ENCODE results near the gene FSD1L.
"Not testable (repeated sequence)": the region's sequence is repeated elsewhere in the genome, so short reads cannot be mapped to it uniquely, and the experiment has no call there.

FSD1L gene

DNA sequence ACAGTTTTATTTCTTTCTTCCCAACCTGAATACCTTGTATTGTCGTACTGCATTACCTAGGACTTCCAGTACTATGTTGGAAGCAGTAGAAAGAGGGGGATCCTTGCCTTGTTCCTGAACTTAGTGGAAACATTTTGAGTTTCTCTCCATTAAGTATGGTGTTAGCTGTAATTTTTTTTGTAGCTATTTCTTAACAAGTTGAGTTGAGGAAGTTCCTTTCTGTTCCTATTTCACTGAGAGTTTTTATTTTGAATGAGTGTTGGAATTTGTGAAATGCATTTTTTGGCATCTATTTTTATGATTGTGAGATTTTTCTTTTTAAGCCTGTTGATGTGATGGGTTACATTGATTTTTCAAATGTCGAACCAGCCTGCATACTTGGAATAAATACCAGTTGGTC is 49.0 kb downstream of the FSD1L start:
- no peak for DNase-seq

DNA sequence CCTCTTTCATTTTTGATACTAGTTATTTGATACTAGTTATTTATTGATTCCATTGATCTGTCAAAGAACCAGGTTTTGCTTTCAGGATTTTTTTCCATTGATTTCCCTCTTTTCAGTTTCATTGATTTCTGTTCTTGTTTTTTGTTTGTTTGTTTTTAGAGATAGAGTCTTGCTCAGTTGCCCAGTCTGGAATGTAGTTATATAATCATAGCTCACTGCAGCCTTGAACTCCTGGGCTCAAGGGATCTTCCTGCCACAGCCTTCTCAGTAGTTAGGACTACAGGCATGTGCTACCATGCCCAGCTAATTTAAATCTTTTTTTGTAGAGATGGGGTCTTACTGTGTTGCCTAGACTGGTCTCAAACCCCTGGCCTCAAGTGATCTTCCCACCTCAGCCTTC is 49.9 kb downstream of the FSD1L start:
- DNase-seq: no peak

DNA sequence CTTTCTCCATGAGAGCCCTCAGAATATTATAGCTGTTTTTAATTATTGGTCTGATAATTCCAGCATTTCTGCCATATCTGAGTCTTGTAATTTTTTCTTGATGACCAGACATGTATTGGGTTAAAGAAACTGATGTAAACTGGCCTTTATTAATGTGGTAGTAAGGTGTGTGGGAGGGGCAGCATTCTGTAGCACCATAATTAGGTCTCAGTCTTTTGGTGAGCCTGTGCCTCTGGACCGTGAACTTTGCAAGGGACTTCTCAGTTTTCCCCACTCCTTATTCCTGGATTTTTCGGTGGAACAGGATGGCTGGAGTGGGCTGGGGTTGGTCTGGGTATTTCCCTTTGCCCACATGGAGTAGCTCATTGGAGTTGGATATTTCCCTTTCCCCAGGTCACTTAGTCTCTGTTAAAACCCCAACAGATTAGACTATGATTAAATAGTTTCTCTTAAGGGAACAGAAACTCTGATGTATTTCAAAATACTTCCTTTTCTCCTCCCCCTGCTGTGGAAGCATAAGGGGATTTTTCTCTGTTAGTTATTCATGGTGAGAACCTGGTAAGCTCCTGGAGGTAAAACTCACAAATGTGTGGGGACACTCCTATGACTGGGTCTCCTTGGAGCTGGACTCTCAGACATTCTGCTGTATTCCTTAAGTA is 52.4 kb downstream of the FSD1L start:
- DNase-seq: no peak

DNA sequence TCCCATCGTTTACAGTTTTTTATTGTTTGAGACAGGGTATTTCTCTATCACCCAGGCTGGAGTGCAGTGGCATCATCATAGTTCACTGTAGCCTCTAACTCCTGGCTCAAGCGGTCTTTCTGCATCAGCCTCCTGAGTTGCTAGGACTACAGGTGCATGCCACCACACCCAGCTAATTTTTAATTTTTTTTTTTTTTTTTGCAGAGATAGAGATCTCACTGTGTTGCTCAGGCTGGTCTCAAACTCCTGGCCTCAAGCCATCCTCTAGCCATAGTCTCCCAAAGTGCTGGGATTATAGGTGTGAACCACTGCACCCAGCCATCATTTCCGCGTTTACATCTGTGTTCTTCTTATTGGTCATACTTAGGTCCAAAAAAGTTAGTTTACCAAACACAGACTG is 53.6 kb downstream of the FSD1L start:
- no peak for DNase-seq

DNA sequence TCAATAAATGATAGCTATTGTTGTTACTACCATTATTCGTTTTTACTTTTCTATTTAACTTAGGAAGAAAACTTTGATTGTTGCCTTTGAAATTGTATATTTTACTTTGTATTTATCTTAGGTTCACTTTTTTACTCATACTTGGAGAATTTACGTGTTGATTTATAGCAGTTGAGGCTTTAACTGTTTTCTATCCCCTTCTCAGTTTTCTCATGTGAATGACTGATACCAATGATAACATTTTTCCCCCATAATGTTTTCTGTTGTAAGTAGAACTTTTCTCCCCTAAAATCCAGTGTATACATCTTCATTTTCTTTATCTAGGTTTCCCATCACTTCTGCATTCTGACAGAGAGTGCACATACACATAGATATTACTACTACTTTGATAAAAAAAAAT is 54.4 kb downstream of the FSD1L start:
- no peak for DNase-seq

DNA sequence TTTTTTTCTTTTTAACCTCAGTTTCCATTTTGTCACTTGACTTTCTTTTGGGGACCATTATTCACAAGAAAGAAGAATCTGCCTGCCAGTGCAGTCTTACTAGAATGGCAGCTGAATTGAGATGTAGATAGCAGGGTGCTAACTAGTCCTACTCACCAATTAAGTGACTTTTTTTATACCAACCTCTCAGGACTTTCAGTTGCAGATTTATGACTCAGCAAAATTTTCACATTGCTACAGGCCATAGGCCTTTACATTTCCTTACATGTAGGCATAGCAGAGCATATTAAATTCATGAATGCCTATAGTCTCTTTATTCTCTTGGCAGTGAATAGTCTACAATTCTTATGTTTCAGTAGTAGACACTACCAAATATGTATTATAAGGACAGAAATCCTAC is 56.0 kb downstream of the FSD1L start:
- no peak for DNase-seq

DNA sequence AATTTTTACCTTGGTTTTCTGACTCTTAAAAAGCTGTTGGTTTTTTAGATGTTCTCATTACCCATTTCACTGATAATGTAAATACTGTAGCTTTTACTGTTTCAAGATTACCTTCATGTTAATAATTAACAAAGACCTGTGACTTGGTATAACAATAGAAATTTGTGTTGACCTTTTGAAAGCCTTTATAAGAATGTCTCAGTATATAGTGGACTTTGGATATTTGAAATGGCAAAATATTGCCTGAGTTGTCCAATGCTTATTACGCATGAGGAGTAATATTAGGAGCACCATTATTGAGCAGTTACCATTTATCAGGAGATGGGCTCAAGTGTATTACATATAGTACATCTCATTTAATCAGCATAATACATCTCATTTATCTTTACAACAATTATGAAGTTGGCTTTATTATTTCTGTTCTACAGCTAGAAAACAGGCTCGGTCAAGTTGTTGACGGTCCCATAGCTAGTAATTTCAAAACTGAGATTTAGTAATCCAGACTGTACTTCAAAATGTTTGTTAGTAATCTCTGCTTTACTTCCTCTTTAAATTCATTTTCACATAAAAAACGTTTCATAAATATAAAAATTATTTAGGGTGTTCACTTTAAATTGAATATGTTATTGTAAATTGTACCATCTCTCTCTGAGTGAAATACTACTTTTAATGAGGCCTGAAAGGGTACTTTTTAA is 59.4 kb downstream of the FSD1L start:
- no peak for DNase-seq

DNA sequence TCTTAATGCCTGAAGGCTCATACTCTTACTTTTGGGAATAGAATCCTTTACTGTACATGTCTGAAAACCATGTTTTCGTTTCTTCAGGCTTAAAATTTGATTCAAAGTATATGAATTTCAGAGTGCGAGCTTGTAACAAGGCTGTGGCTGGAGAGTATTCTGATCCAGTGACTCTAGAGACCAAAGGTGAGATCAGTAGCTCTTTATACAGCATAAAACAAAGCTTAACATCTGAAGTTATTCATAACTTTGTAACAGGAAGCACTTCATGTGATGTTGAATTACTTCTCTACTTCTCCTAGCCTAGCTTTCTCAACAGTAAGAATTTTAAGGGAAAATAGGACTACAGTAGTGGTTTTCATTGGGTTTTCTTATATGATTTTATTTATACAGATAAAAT is 60.7 kb downstream of the FSD1L start:
- no peak for DNase-seq

DNA sequence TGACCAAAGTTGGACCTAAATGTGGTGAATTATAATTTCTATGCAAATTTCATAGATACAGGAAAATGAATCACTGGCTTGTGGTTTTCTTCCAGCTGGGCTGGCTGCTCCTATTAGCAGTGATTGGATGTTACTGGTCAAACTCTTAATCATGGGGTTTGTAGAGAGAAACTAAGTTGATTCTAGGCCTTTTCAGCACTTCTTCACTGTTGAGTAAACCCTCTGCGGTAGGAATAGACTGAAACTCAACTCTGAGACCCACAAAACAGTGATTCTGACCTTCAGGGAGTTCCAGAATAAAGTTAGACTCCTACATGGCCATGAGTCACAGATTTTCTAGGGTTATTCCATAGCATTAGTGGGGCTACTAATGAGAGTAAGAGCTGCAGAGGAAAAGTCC is 62.2 kb downstream of the FSD1L start:
- no peak for DNase-seq

DNA sequence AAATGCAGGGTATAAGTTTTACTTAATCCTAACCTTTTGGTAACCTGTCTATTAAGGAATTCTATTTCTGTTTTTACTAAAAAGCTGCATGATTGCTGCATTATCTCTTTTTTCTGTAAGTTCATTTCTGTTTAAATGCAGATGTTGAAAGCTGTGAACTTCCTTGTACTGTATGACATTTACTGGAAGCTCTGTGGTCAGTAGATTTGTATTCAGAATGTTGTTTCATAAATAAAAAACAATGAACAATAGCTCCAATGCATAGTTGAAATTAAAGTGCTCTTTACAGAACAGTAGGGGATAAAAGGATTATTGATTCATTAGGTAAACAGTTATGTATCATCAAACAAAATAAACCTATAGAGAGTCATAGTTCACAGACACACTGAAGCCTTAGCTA is 63.6 kb downstream of the FSD1L start:
- DNase-seq: no peak

DNA sequence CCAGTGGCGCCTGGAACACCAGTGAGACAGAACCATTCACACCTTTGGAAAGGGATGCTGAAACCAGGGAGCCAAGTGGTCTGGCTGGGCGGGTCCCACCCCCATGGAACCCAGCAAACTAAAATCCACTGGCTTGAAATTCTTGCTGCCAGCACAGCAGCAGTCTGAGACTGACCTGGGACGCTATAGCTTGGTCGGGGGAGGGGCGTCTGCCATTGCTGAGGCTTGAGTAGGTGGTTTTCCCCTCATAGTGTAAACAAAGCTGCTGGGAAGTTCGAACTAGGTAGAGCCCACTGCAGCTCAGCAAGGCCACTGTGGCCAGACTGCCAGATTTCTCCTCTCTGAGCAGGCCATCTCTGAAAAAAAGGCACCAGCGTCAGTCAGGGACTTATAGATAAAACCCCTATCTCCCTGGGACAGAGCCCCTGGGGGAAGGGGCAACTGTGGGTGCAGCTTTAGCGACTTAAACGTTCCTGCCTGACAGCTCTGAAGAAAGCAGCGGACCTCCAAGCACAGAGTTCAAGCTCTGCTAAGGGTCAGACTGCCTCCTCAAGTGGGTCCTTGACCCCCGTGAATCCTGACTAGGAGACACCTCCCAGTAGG is 68.1 kb downstream of the FSD1L start:
- DNase-seq: no peak

DNA sequence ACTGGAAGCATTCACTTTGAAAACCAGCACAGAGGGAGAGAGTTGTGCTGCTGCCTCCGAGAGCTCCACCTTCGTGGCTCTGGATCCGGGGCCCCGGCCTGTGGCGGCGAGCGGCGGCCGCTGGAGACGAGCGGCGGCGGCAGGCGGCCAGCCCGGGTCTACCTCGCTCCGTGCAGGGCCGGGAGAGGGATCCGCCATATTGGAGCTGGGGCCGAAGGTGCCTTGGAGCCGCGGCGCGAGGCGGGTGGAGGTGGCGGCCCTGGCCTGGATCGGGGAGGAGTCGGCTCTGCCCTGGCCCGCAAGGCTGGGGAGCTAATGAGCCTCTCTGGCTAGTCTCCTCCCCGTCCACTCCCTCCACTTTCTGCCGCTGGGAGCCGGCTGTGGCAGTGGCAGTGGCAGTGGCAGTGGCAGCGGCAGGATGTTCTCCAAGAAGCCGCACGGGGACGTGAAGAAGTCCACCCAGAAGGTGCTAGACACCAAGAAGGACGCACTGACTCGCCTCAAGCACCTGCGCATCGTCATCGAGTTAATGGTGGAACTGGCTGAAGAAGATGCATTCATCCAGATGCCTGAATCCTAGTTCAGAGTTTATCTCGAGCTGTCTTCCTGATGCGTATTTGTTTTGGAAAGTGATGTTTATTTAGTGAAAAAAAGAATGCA is 72.0 kb downstream of the FSD1L start:
- peak; percentile 13 for DNase-seq

DNA sequence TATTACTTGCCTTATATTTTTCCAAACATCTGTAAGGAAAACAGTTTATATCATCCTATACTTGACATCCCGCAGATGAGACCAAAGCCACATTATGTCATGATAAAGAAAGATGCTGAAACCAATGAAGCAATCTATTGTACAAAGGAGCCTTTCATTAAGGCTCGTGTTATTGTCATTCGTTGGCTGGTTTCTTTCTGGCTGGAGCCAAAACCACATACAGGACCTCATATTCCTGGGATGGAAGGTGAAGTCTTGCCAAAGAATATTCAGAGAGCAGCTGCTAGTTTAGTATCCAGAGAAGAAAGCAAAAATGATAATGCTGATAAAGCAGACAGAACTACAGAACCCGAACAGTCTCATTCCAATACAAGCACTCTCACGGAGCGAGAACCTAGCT is 73.2 kb downstream of the FSD1L start:
- DNase-seq: not testable (repeated sequence)

DNA sequence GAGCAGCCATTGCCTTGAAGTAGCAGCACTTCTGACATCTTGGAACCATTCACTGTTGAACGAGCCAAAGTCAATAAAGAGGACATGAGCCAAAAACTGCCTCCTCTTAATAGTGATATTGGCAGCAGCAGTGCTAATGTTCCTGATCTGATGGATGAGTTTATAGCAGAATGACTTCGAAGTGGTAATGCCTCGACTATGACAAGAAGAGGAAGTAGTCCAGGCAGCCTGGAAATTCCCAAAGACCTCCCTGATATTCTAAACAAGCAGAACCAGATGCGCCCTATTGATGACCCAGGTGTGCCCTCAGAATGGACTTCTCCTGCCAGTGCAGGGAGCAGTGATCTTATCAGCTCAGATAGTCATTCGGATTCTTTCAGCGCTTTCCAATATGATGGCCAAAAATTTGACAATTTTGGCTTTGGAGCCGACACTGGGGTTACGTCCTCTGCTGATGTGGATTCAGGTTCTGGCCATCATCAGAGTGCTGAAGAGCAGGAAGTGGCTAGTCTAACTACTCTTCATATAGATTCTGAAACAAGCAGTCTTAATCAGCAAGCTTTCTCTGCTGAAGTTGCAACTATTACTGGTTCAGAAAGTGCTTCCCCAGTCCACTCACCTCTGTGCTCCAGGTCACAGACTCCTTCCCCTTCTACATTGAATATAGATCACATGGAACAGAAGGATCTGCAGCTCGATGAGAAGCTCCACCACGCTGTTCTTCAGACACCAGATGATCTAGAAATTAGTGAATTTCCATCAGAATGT is 75.0 kb downstream of the FSD1L start:
- not testable (repeated sequence) for DNase-seq

DNA sequence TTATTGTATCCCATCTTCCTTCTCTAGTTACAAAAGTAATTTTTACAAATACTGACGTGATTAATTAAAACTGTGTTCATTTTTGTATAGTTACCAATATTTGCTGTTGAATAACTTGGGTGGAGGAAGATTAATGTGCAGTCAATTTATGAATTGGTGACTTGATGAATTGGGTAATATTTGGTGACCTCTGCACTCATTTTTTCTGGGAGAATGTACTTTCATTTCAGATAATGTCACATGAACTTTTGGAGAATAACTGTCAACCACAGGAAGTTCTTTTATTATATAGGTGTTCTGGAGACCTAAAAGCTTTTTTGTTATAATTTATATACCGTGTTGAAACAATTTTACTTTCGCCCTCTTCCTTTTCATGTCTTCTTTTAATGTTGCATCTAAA is 83.7 kb downstream of the FSD1L start:
- no peak for DNase-seq

DNA sequence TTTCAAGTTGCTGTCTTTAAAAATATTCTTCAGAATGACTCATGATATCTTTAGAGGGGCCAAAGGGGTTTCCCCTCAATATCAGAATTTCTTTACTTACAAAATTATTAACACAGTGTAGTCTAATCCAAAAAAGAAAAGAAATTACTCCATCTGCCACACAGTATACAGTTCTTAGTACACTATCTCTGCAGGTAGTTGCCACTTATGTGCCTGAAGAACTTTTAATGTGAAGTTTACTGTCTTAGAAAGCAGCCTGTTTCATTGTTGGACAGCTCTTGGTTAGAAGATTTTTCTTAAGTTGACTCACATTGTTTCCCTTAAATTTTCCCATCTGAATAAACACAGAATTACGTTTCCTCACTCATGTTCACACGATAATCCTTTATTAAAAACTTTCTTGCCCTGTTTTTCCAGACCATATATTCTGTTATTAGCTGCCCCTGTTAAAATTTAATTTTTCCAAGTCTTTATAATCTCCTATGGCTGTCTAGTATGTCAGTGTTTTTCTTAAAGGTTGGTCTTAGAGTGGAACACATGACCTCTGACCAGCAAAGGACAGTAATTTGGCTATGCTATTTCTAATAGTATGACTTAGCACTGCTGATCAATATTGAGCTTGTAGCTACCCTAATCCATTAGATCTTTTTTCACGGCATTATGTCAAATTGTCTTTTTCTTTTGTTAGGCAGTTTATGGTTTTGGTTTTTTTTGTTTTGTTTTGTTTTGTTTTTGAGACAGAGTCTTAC is 88.3 kb downstream of the FSD1L start:
- DNase-seq: no peak

DNA sequence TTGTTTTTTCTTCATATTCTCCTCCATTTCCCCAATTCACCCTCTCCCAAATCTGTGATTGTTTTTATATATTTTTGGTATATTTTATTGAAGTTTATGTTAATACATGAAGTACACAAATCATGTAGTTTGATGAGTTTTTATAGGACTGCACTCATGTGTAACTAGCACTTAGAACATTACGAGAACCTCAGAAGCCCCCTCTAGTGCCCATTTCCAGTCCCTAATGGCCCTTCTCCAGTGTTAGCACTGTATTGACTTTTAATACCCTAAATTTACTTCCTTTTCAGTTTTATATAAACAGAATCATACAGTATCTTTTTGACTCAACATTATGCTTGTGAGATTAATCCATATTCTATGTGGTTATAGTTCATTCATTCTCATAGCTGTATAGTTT is 91.6 kb downstream of the FSD1L start:
- no peak for DNase-seq

DNA sequence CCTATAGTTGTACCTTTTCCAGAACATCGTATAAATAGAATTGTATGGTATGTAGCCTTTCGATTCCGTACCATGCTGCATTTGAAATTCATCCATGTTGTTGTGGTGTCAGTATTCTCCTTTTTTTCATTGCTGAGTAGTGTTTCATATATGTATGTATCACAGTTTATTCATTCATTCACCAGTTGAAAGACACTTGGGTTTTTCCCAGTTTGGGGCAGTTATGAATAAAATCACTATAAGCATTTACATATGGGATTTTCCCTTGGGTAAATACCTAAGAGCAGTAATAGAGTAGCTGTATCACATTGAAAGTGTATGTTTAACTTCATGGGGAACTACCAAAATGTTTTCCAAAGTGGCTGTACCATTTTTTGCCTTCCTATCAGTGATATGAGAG is 94.0 kb downstream of the FSD1L start:
- DNase-seq: no peak

DNA sequence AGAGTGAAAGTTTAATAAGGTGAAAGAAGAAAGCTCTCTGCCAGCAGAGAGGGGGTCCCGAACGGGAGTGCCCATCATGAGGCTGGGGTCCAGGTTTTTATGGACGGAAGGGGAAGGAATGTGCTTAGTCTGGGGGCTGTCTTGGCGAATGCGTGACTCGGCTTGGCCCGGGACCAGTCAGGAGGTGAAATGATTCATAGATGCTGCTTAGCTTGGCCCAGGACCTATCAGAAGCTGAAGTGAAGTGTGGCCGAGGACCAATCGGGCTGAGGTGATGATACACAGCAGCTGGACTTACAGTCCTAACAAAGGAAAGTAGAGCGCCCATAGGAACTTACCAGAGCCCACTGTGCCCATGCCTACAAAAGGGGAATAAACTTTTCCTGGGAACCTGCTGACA is 106.2 kb downstream of the FSD1L start:
- no peak for DNase-seq

DNA sequence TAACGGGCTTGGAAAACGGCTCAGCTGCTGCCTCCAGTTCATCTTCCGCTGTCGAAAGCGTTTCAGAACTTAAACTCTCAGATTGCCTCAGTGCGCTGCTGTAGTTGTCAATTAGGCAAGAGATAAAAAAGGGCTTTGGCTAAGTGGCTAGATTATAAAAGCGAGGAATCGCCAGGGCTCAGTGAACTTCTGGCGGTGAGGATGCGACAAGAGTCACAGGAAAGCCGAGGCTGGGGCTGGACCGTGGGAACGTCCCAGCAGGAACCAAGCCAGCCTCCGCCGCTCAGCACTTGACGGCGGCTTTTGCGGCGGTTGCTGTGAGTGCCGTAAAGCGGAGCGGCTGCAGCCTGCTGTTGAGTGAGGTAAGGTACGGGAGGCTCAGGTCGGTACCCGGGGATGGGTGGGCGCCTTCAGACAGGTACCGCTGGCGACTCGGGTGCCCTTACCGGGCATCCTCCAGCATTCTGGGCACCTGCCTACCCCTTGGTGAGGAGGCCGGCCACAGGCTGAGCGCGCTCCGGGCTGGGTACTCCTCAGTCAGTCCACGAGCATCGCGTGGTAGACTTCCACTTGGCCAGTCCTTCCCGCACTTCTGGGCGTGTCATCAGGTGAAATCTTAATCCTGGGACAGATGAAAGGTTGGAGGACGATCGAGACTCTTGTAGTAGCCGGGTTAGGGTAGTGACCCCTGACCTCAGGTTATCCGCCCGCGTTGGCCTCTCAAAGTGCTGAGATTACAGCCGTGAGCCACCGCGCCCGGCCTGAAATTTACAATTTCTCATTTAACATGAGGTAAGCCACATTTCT is 110.2 kb downstream of the FSD1L start, which contains the start of gene FKTN:
TSS of gene FKTN (plus strand) at position 328 of the 807 bp plus-strand sequence. CDS start 16,902 bp downstream, outside the sequence.
- DNase-seq: peak; percentile 86

DNA sequence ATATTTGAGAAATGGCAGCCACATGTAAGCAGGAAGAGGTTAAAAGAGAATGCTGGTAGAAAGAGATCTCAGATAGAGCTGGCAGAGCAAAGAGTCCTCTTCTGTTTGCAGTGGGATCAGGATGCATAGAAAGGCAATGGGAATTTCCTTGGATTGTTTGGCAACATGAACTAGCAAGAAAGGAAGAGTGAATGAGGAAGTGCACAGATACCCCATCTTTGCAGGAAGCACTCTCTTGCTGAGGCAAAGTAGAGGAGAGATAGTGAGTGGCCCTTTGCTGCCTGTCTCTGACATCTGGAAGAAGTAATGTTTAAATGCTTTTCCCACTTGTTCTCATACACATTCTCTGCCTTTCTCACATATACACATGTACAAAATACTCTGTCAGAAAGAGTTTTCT is 124.6 kb downstream of the FSD1L start:
- no peak for DNase-seq
